HG03460 (cell line): ENCODE results near the gene ALKAL2.

ENCODE experiments used
- ATAC-seq: cut with Tn5 transposase; IDR thresholded peaks from one replicate; pipeline ENCODE4 v1.9.1; 2021; ENCODE audit not compliant: unreplicated experiment

Gene ALKAL2

DNA sequence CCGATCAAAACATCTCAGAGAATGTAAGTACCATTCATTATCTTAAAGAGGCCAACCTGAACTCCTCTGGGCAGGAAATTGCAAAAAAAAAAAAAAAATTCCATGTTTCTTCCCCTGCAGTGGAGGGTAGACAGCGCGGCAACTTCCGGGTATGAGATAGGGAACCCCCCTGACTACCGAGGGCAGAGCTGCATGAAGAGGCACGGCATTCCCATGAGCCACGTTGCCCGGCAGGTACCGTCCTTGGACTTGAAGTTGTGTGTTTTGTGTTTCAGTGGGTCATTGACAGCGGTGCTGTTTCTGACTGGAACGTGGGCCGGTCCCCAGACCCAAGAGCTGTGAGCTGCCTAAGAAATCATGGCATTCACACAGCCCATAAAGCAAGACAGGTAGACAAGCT, 16.0 kb downstream of the ALKAL2 start:
- no peak for ATAC-seq

DNA sequence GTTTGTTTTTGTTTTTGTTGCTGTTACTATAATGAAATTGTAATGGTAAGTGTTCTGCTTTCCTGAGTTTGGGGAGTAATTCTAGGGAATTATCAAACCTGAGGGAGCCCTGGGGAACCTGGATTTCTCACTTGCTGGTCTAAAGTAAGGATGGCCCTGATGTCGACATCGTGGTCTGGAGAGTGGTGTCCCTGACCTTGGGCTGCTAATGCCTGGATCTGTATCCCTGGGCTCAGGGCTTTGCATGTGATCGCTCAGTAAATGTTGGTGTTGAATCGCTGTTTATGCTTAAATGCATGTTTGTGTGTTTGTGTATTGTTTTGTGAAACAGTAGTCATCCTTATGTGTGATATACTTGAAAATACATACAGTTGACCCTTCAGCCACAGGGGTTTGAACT, 17.0 kb downstream of the ALKAL2 start:
- ATAC-seq: no peak

DNA sequence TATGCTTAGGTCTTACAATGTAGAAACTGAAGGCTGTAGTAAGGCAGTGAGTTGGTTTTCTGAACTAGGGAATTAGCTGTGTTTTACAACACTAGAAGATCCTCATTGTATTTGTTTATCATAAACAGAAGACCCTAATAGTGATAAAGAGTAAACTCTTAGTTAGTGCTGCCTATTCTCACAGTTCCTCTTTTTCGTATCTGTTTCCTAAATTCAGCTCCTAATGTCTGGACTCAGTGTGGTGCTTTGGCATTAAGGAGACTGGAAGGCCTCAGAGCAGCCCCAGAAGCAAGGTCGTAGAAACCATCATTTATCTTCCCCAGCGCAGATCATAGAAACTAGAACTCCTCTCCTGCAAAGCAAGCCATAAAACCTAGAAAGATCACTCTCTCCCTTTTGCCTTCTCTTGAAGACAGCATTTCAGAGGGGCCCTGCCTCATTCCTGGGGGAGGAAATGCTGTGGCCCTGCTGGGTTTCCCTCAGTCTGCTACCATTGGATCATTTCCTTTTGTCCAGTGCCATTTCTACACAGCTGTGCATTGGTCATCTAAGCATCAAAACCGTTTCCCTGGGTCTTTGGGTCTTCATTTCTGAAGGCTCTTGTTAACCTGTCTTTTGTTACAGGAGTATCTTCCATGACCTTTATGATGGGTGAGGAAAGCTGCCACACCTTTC, 18.4 kb downstream of the ALKAL2 start:
- ATAC-seq: no peak

DNA sequence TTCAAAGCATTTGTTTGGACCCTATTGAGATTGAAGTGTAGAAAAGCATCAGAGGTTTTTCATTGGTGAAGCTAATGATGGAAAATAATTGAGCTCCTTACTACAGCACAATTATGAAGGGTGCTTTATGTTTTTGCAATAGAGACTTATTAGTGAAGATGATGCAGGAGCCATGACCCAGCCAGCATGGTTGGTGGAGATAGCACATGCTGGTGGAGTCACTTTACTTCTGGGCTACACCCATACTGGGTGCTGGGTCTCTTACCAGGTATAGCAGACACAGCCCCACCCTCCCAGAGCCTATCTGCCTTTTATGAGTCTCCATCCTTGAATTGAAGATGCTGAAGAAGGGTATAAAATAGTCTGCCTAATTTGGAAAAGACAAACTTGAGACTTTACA, 19.6 kb downstream of the ALKAL2 start:
- no peak for ATAC-seq

DNA sequence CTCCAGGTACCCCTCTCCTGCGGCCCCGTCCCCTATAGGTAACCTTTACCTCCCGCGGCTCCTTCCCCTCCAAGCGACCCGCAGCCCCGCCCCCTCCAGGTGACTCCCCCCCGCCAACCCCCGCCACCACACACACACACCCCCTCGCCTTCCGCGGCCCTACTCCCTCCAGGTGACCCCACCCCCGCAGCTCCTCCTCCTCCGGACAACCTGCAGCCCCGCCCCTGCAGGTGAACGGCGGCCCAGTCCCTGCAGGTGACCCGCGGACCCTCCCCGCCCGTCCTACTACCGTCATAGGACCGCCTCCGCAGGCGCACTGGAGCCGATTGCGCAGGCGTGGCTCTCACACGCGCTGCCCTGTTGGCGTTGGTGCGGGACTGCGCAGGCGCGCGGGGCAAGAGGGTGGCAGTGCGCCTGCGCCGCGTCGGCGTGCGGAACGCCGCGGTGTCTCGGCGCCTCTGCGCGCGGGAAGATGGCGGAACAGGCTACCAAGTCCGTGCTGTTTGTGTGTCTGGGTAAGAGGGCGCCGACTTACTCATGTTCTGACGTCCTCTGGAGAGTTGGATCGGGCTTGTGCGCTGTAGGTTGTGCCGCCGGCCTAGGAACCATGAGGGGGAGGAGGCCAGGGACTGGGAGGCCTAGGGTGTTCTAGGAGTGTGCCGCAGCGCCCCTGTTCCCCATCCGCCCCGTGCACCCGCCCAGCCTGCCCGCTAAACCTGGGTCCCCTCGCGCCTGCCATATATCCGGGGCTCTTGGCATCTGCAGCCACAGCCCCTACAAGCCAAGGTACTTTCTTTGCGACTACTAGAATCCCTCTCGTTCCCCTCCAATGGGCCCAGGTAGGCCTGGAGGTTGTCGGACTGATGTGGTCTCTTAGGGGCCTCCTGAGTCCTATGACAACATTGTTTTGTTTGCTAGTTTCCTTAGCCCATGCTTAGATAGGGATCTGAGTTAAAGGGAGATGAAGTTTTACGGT, 23.1 kb downstream of the ALKAL2 start, which contains the start of gene ACP1:
Gene ACP1, plus strand, starts transcription at position 455 of the 976 bp plus-strand sequence. Its CDS starts 18 bp downstream, at position 473.
- ATAC-seq: peak; percentile 81

DNA sequence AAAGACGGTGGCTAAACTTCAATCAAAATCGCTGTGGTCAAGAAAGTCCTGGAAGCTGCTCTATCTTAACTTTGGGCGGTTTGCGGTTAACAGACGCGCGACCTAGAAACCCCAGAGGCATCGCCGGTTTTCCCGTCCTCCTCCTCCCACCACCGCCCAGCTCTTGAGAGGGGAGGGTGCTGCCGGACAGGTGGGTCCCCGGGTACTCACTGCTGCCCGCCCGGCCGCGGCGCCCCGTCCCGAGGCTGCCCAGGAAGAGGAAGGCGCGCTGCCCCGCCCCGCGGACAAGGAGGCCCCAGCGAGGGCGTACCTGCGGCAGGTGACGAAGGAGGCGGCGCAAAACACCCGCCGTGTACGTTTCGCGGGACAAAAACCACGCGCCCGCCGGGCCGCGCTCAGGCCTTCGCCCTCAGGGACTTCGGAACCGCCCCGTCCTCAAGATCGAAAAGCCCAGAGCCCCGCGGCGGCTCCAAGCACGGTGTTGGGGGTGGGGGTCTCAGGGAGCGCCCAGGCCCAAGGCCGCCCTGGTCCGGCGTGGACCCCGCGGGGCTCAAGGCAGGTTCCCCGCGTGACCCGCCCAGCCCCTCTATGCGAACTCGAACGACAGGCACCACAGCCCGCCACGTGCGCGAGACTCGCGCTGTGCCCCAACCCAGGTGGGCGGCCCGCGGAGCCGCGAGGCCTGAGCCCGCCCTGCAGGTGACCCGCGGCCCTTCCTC, 24.0 kb downstream of the ALKAL2 start, which contains the start of gene SH3YL1:
Gene SH3YL1, minus strand, starts transcription at position 259 of the 719 bp plus-strand sequence. Its CDS starts 48 bp downstream, at position 211.
- peak; percentile 29 for ATAC-seq

DNA sequence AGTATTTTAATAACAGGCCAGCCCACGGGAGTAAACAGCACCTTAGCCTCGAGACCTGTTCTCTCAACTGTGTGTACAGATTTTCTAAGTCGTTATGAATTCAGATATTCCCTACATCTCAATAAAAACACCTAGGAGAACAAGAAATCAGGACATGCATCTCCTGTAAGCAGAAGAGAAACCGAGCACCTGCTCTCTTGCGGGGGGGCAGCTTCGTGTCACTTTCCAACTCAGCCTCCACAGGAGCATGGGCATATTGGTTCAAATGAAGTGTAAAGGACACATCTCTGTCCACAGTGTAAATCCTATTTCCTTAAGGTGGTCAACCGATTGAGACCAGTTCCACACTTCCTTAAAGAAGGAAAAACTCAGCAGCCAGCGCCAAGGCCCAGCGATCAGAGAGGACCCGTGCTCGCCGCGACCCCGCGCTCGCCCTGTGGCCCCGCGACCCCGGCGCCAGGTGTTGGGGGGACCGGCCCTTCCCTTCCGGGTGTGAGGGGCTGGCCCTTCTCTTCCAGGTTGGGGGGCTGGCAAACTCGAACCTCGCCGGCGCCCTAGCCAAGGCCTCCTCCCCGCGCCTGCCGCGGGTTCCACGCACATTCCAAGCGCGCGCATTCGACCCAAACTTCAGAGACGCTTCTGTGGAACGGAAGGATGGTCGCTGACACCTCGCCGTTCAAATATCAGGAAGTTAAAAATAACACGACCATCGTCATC, 24.7 kb downstream of the ALKAL2 start:
- no peak for ATAC-seq

DNA sequence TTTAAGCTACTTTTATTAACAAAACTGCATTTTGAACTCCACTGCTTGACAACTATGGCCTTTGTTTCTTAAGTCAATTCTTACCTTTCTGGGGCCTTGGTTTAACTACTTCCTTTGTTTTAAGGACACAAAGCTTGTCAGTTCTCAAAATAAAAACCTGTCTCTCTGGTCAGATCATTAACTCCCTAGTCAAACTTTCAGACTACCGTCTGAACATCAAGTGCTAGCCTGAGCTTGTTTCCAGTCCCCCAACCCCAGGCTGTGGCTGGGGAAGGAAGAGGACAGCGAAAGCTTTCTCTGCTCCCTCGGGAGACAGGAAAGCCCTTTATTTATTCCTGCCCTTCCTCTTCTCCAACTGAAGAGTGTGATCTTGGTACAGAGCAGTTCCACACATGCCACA, 25.8 kb downstream of the ALKAL2 start:
- no peak for ATAC-seq

DNA sequence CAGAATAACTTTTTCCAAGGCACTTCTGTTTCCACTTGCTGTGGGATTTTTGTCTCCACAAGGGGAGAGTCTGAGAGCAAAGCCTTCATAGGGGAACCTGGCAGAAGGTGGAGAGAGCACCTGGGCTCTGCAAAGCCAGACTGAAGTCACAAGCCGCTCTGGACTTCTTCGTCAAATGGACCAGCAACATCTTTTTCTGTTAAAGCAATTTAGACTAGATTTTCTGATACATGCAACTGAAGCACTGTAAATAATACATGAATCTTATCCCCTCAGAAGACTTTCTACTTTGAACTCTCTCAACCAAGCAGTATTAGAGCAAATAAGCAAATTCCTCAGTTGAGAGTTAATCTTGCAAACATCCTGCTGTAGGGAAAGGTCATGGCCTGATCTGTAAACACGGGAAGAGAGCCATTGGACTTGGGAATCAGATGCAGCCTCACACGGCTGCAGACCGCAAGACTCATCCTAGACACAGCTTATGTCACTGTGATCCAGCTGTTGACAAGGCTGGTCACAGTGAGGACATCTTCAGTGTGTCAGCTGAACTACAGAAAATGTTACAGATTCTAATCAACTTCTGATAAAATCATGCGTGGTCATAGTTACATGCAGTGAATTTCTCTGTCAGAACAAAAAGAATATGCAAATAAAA, 27.3 kb downstream of the ALKAL2 start:
- no peak for ATAC-seq

DNA sequence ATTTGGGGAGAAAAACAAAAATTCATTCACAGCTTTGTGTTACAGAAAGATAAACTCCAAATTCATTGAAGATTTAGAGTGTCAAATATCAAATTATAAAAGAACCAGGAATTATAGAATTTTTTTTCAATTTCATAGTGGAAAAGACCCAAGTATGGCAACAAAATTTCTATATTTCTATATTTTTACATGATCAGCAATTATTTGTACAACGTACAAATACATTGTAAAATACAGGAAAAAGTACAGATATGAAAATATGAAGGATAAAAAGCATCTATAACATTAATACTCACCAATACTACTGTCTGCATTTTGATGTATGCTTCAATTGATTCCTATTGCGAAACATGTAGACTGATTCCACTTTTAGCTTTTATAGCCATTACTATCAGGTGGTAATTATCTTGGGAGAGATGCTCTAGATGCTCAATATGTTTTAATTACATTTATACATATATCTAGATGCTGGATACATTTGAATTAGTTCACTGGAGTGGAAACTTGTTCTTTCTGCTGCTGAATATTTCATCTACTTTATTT, 28.0 kb downstream of the ALKAL2 start:
- no peak for ATAC-seq

DNA sequence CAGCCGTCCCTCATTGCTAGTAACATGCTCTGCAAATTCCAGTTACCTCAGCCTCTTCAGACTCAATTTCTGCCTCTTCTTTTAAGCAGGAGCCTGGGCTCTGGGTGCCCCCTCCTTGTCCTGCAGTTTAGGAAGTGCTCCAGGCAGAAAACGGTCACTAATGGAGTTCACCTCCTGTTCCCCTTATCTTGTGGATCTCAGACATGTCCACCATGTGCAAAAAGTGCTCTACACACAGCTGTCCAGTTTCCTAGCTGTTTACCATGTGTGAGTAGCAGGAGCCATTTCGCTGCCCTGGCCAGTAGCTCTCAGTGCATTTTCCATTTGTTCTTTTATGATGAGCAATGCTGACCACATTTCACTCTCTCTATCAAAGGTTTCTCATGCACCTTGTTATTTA, 29.0 kb downstream of the ALKAL2 start:
- no peak for ATAC-seq

DNA sequence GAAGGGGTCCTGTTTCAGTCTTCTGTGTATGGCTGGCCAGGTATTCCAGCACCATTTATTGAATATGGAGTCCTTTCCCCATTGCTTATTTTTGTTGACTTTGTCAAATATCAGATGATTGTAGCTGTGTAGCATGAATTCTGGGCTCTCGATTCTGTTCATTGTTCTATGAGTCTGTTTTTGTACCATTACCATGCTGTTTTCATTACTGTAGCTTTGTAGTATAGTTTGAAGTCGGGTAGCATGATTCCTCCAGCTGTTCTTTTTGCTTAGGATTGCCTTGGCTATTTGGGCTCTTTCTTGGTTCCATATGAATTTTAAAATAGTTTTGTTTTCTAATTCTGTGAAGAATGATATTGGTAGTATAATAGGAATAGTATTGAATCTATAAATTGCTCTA, 30.0 kb downstream of the ALKAL2 start:
- ATAC-seq: no peak

DNA sequence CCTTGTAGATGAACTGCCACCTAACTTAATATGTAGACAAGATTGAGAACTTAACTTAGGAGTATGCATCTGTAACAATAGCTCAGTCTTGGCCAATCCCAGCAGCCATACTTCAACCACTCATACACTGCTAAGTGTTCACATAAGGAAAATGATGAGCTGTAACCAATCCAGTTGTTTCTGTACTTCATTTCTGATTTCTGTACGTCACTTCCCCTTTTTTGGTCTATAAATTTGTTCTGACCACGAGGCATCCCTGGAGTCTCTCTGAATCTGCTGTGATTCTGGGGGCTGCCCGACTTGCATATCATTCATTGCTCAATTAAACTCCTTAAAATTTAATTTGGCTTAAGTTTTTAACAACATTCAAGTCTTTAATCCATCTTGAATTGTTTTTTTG, 30.5 kb downstream of the ALKAL2 start:
- no peak for ATAC-seq

DNA sequence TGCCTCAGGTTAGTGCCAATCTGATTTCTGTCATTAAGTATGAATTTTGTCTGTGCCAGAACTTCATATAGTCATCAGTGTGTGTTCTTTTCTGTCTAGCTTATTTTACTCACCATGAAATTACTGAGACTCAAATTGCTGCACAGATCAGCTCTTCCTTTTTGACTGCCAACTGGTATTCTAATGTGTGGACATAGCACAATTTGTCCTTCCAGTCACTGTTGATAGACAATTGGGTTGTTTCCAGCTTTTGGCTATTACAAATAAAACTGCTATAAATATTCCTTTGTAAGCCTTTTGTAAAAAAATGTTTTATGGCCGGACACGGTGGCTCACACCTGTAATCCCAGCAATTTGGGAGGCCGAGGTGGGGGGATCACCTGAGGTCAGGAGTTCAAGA, 31.8 kb downstream of the ALKAL2 start:
- no peak for ATAC-seq

DNA sequence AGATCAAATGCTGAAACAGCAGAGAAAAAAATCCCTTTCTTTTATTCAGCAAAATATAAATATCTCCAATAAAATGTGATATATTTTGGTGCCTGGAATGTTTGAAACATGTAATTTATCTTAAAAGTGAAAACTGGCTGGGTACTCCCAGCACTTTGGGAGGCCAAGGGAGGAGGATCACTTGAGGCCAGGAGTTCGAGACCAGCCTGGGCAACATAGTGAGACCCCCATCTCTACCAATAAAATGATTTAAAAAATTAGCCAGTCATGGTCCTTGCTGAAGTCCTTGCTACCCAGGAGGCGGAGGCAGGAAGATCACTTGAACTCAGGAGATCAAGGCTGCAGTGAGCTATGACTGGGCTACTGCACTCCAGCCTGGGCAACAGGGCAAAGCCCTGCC, 32.7 kb downstream of the ALKAL2 start:
- no peak for ATAC-seq

DNA sequence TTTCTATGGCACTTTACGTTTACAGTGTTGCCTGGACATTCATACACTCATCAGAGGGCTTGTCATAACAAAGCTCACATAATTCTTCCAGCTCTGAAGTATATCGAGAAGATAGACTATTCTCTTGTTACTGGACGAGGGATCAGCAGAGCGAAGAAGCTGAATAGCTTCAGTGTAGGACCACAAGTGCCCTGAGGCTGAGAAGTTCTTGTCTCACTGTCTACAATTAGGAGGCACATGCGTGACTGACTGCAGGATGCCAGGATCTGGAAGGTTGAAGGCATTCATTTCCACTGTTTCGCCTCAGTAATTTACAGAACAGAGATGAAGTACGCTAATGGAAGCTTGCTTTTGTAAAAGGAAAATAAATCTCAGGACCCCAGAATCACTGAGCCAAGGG, 33.6 kb downstream of the ALKAL2 start:
- ATAC-seq: no peak

DNA sequence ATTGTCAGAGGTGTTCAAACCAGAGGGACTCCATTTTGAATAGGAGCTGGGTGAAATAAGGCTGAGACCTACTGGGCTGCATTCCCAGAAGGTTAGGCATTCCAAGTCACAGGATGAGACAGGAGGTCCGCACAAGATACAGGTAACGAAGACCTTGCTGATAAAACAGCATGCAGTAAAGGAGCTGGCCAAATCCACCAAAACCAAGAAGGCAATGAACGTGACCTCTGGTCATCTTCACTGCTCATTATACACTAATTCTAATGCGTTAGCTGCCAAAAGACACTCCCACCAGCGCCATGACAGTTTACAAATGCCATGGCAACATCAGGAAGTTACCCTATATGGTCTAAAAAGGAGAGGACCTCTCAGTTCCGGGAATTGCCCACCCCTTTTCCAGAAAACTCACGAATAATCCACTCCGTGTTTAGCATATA, 34.7 kb downstream of the ALKAL2 start:
- ATAC-seq: no peak

DNA sequence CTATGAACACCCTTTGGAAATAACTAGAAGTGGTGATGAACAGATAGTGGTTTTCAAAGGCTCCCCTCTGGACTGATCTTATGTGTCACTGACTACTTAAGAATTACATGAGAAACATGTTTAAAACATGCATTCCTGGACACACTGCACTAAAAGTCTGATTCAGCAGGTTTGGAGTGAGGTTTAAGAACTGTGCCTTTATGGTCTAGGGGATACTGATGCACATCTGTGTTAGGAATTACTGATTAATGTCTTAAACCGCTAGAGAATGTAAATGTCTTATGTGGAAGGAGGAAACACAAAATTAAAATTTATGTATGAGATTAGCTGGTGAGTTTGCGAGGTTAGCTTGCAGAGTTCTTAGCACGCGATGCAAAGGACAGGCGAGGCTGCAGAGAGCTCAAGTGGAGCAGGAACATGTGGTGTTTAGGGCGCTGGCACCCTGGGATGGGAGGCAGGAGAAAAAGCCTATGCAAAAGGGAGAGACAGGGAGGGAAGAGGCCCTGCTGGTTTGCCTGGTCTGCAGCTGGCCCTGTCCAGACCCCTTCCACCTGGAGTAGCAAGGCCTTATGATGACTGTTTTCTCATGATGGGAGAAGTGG, 35.8 kb downstream of the ALKAL2 start:
- no peak for ATAC-seq

DNA sequence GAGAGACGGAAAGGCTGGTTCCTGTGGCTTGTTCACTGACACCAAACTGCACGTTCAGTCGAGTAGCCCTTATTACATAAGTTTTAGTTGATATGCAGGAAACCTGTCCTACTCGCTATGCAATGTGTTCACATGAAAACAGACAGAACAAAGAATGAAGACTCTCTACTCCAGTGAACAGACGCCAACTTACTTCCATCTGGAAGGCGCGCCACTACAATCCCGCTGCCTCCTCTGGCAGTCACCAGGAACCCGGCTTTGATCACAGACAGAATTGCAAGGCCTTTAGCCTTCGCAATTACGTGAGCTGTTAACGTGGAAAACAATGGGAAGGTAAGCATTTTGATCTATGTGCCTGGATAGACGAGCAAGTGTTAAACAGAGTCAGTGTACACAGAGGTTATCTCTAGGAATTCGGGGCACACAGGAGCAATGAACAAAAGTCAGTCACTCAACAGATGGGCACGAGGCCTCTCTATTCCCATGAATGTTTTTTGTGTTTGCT, 38.3 kb downstream of the ALKAL2 start:
- no peak for ATAC-seq
